Fibroblast of lung (primary cell): ENCODE results near the gene FOXD4L6.
"Not testable (repeated sequence)": the region's sequence is repeated elsewhere in the genome, so short reads cannot be mapped to it uniquely, and the experiment has no call there.

ENCODE experiments used
- EZH2 ChIP-seq: IDR thresholded peaks from 2 replicates; pipeline ENCODE4 v1.5.1; 2012; ENCODE audit warnings: low read length, control low read depth, mild to moderate bottlenecking; ENCODE audit errors: missing control alignments
- TF ChIP-seq, protein P1 (sequence below), 2 donors: IDR thresholded peaks in 1 of 2; conservative IDR thresholded peaks in 1 of 2; 1 replicate in 1 of 2; 2 replicates in 1 of 2; pipeline ENCODE4 v1.5.1; 2011 to 2012; ENCODE audit warnings: low read length in 2 of 2, control low read depth in 1 of 2, inconsistent platforms in 1 of 2, low read depth in 1 of 2, mild to moderate bottlenecking in 1 of 2

GRCh38 chr9:41111414-41111813 is 17.1 kb downstream of the FOXD4L6 start:
- TF ChIP-seq, protein P1, sequence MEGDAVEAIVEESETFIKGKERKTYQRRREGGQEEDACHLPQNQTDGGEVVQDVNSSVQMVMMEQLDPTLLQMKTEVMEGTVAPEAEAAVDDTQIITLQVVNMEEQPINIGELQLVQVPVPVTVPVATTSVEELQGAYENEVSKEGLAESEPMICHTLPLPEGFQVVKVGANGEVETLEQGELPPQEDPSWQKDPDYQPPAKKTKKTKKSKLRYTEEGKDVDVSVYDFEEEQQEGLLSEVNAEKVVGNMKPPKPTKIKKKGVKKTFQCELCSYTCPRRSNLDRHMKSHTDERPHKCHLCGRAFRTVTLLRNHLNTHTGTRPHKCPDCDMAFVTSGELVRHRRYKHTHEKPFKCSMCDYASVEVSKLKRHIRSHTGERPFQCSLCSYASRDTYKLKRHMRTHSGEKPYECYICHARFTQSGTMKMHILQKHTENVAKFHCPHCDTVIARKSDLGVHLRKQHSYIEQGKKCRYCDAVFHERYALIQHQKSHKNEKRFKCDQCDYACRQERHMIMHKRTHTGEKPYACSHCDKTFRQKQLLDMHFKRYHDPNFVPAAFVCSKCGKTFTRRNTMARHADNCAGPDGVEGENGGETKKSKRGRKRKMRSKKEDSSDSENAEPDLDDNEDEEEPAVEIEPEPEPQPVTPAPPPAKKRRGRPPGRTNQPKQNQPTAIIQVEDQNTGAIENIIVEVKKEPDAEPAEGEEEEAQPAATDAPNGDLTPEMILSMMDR (conservative IDR thresholded peaks at IDR 0.05 in 1 of 2, IDR thresholded peaks at IDR 0.05 in 1 of 2; ENCODE audit: low read depth in 1 of 2, low read length in 2 of 2): not testable (repeated sequence)
- TF ChIP-seq EZH2: not testable (repeated sequence)
